ACC112 (cell line): ENCODE data around the gene ROBO1.
"Not testable (repeated sequence)": the region's sequence is repeated elsewhere in the genome, so short reads cannot be mapped to it uniquely, and the experiment has no call there.

Experiments
- H2AFZ ChIP-seq: fragments of 200-600 bp; sonication (generic); one replicate; pipeline ENCODE4 v1.6.0; 2017; ENCODE audit warnings: antibody characterized with exemption, low read length; ENCODE audit not compliant: unreplicated experiment
- H3K27ac ChIP-seq: fragments of 200-600 bp; sonication (generic); 2 replicates; pipeline ENCODE4 v1.5.1; 2014; ENCODE audit warnings: low read depth, mild to moderate bottlenecking, antibody characterized with exemption, low read length, moderate library complexity
- H3K27me3 ChIP-seq: fragments of 200-600 bp; sonication (generic); 2 replicates; pipeline ENCODE4 v1.6.1; 2014; ENCODE audit warnings: mild to moderate bottlenecking, antibody characterized with exemption, low read length, moderate library complexity, mixed read lengths; ENCODE audit not compliant: insufficient read depth
- H3K36me3 ChIP-seq: fragments of 200-600 bp; sonication (generic); 2 replicates; pipeline ENCODE4 v1.6.1; 2016; ENCODE audit warnings: mild to moderate bottlenecking, antibody characterized with exemption, low read length, moderate library complexity, mixed read lengths; ENCODE audit not compliant: insufficient read depth
- H3K4me1 ChIP-seq: fragments of 200-600 bp; sonication (generic); one replicate; pipeline ENCODE4 v1.6.1; 2016; ENCODE audit warnings: low read length, mixed read lengths; ENCODE audit not compliant: insufficient read depth, unreplicated experiment, control insufficient read depth
- H3K4me3 ChIP-seq: fragments of 200-600 bp; sonication (generic); 2 replicates; pipeline ENCODE4 v1.5.1; 2014; ENCODE audit warnings: mild to moderate bottlenecking, low read depth, low read length
- H3K79me2 ChIP-seq: fragments of 200-600 bp; sonication (generic); one replicate; pipeline ENCODE4 v1.6.0; 2016; ENCODE audit warnings: low read length; ENCODE audit not compliant: control insufficient read depth, unreplicated experiment, insufficient read depth

The ROBO1 gene

GRCh38 chr3:79178471-79179180 lies 589.2 kb downstream of the ROBO1 start:
- Histone ChIP-seq H3K4me1 (no peaks in the 10 kb centered on the region), H2AFZ (no peak overlapping the region), H3K36me3 (no peaks in the 10 kb centered on the region), H3K27ac (no peak overlapping the region), H3K27me3 (no peaks in the 10 kb centered on the region), H3K79me2 (no peaks in the 10 kb centered on the region), H3K4me3 (no peak overlapping the region)

- no peaks in the 10 kb centered on the region for H3K4me1 ChIP-seq
- H3K36me3 ChIP-seq: no peaks in the 10 kb centered on the region
- no peaks in the 10 kb centered on the region for H3K79me2 ChIP-seq
- no peak overlapping the region for H3K27ac ChIP-seq
- no peaks in the 10 kb centered on the region for H3K27me3 ChIP-seq
- H2AFZ ChIP-seq: no peak overlapping the region
- H3K4me3 ChIP-seq: no peak overlapping the region
Measured at GRCh38 chr3:79175870-79176269, 591.9 kb downstream of the ROBO1 start.

- not testable (repeated sequence) for H3K4me3 ChIP-seq, H3K4me1 ChIP-seq, H3K36me3 ChIP-seq, H3K79me2 ChIP-seq, H2AFZ ChIP-seq, H3K27me3 ChIP-seq, H3K27ac ChIP-seq
Measured at GRCh38 chr3:79173259-79173658, 594.5 kb downstream of the ROBO1 start.

GRCh38 chr3:79172241-79172640 lies 595.6 kb downstream of the ROBO1 start:
- peaks cover 12% of the 10 kb centered on the region for H3K4me1 ChIP-seq
- no peak overlapping the region for H3K4me3 ChIP-seq
- no peaks in the 10 kb centered on the region for H3K27me3 ChIP-seq
- H3K36me3 ChIP-seq: no peaks in the 10 kb centered on the region
- H2AFZ ChIP-seq: no peak overlapping the region
- H3K27ac ChIP-seq: no peak overlapping the region
- no peaks in the 10 kb centered on the region for H3K79me2 ChIP-seq

- no peaks in the 10 kb centered on the region for H3K27me3 ChIP-seq
- no peaks in the 10 kb centered on the region for H3K36me3 ChIP-seq
- no peak overlapping the region for H2AFZ ChIP-seq
- no peak overlapping the region for H3K27ac ChIP-seq
- H3K4me1 ChIP-seq: peaks cover 16% of the 10 kb centered on the region
- no peak overlapping the region for H3K4me3 ChIP-seq
- H3K79me2 ChIP-seq: no peaks in the 10 kb centered on the region
Measured at GRCh38 chr3:79170021-79170420, 597.8 kb downstream of the ROBO1 start.

- Histone ChIP-seq H2AFZ (peak overlapping the region; percentile 26), H3K36me3 (no peaks in the 10 kb centered on the region), H3K79me2 (no peaks in the 10 kb centered on the region), H3K4me3 (peak overlapping the region; percentile 32), H3K27me3 (no peaks in the 10 kb centered on the region), H3K4me1 (peaks cover 16% of the 10 kb centered on the region), H3K27ac (peak overlapping the region; percentile 67)
Measured at GRCh38 chr3:79167651-79168416, 600.0 kb downstream of the ROBO1 start.

GRCh38 chr3:79162653-79163052 lies 605.1 kb downstream of the ROBO1 start:
- Histone ChIP-seq H3K4me1 (peaks cover 15% of the 10 kb centered on the region), H3K27me3 (no peaks in the 10 kb centered on the region), H3K4me3 (no peak overlapping the region), H3K79me2 (no peaks in the 10 kb centered on the region), H2AFZ (peak overlapping the region; percentile 74), H3K27ac (no peak overlapping the region), H3K36me3 (no peaks in the 10 kb centered on the region)

- Histone ChIP-seq H3K36me3 (no peaks in the 10 kb centered on the region), H3K4me1 (peaks cover 8% of the 10 kb centered on the region), H3K4me3 (peak overlapping the region; percentile 33; the same call in 1 of the 2 replicates), H3K27me3 (no peaks in the 10 kb centered on the region), H2AFZ (peak overlapping the region; percentile 74), H3K27ac (no peak overlapping the region; the same call in 1 of the 2 replicates), H3K79me2 (no peaks in the 10 kb centered on the region)
Measured at GRCh38 chr3:79161941-79162340, 605.9 kb downstream of the ROBO1 start.

- no peaks in the 10 kb centered on the region for H3K27me3 ChIP-seq
- H2AFZ ChIP-seq: no peak overlapping the region
- H3K79me2 ChIP-seq: no peaks in the 10 kb centered on the region
- H3K27ac ChIP-seq: no peak overlapping the region
- H3K4me3 ChIP-seq: no peak overlapping the region
- no peaks in the 10 kb centered on the region for H3K36me3 ChIP-seq
- peaks cover 6% of the 10 kb centered on the region for H3K4me1 ChIP-seq
Measured at GRCh38 chr3:79160421-79160820, 607.4 kb downstream of the ROBO1 start.

GRCh38 chr3:79159736-79160135 lies 608.1 kb downstream of the ROBO1 start:
- no peaks in the 10 kb centered on the region for H3K27me3 ChIP-seq
- H3K79me2 ChIP-seq: no peaks in the 10 kb centered on the region
- H3K4me3 ChIP-seq: no peak overlapping the region
- no peak overlapping the region for H2AFZ ChIP-seq
- H3K36me3 ChIP-seq: no peaks in the 10 kb centered on the region
- H3K27ac ChIP-seq: no peak overlapping the region
- peaks cover 6% of the 10 kb centered on the region for H3K4me1 ChIP-seq

- H2AFZ ChIP-seq: no peak overlapping the region
- no peaks in the 10 kb centered on the region for H3K27me3 ChIP-seq
- no peak overlapping the region for H3K27ac ChIP-seq
Measured at GRCh38 chr3:79157191-79157590, 610.6 kb downstream of the ROBO1 start.

More at GRCh38 chr3:79157191-79157590, 610.6 kb downstream of the ROBO1 start:
- Histone ChIP-seq H3K36me3 (no peaks in the 10 kb centered on the region), H3K4me3 (no peak overlapping the region), H3K79me2 (no peaks in the 10 kb centered on the region), H3K4me1 (peaks cover 6% of the 10 kb centered on the region)
